ENCODE data around the gene SSC5D. TPM values are rescaled to one million over a fixed set of nuclear protein-coding genes. Genes with fewer than 3 reads are reported as not detected.
"Not testable (repeated sequence)": the region's sequence is repeated elsewhere in the genome, so short reads cannot be mapped to it uniquely, and the experiment has no call there.

The SSC5D gene
- total RNA-seq, 1 donor = 77.4 TPM

GRCh38 chr19:55495646-55496349, 7.6 kb downstream of the SSC5D start:
- H2AFZ ChIP-seq (ENCODE audit: low read length) = no peak overlapping the region
- peaks cover 28% of the 10 kb centered on the region for H3K4me1 ChIP-seq (ENCODE audit: insufficient read depth, low read length)
- no peaks in the 10 kb centered on the region for H3K27me3 ChIP-seq (ENCODE audit: insufficient read depth, low read length)
- no peak overlapping the region for H3K4me2 ChIP-seq (ENCODE audit: insufficient read depth, low read length)
- peaks cover 7% of the 10 kb centered on the region for H3K79me2 ChIP-seq (ENCODE audit: insufficient read depth, low read length)
- TF ChIP-seq, protein P1, sequence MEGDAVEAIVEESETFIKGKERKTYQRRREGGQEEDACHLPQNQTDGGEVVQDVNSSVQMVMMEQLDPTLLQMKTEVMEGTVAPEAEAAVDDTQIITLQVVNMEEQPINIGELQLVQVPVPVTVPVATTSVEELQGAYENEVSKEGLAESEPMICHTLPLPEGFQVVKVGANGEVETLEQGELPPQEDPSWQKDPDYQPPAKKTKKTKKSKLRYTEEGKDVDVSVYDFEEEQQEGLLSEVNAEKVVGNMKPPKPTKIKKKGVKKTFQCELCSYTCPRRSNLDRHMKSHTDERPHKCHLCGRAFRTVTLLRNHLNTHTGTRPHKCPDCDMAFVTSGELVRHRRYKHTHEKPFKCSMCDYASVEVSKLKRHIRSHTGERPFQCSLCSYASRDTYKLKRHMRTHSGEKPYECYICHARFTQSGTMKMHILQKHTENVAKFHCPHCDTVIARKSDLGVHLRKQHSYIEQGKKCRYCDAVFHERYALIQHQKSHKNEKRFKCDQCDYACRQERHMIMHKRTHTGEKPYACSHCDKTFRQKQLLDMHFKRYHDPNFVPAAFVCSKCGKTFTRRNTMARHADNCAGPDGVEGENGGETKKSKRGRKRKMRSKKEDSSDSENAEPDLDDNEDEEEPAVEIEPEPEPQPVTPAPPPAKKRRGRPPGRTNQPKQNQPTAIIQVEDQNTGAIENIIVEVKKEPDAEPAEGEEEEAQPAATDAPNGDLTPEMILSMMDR (IDR thresholded peaks at IDR 0.05; ENCODE audit: extremely low read depth, low read depth, low read length) = no peak
- no peaks in the 10 kb centered on the region for H4K20me1 ChIP-seq (ENCODE audit: insufficient read depth, low read length)
- H3K9me3 ChIP-seq (ENCODE audit: low read depth, low read length) = no peaks in the 10 kb centered on the region
- peak; percentile 65 for DNase-seq (ENCODE audit: insufficient read length, low spot score, missing footprints)
- H3K36me3 ChIP-seq (ENCODE audit: insufficient read depth, low read length) = peaks cover 44% of the 10 kb centered on the region
- no peak overlapping the region for H3K4me3 ChIP-seq (ENCODE audit: insufficient read depth, low read length)
- no peak overlapping the region for H3K27ac ChIP-seq (ENCODE audit: low read depth, low read length)

DNA sequence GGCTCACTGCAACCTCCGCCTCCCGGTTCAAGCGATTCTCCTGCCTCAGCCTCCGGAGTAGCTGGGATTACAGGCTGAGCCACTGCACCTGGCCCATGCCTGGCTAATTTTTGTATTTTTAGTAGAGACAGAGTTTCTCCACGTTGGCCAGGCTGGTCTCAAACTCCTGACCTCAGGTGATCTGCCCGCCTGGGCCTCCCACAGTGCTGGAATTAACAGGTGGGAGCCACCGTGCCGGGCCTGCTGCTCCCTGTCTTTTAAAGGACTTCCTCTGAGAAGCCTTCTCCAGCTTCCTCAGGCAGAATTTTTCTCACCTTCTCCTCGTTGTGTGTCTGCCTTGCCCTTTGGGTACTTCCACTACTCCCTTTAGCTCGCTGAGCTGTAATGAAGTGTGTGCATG, 8.6 kb downstream of the SSC5D start:
- H3K4me2 ChIP-seq (ENCODE audit: insufficient read depth, low read length); H2AFZ ChIP-seq (ENCODE audit: low read length); H3K9me3 ChIP-seq (ENCODE audit: low read depth, low read length); H3K79me2 ChIP-seq (ENCODE audit: insufficient read depth, low read length); H4K20me1 ChIP-seq (ENCODE audit: insufficient read depth, low read length); H3K27ac ChIP-seq (ENCODE audit: low read depth, low read length); DNase-seq (ENCODE audit: insufficient read length, low spot score, missing footprints); H3K4me3 ChIP-seq (ENCODE audit: insufficient read depth, low read length); H3K27me3 ChIP-seq (ENCODE audit: insufficient read depth, low read length): not testable (repeated sequence)
- peaks cover 25% of the 10 kb centered on the region for H3K4me1 ChIP-seq (ENCODE audit: insufficient read depth, low read length)
- H3K36me3 ChIP-seq (ENCODE audit: insufficient read depth, low read length) = peaks cover 52% of the 10 kb centered on the region

DNA sequence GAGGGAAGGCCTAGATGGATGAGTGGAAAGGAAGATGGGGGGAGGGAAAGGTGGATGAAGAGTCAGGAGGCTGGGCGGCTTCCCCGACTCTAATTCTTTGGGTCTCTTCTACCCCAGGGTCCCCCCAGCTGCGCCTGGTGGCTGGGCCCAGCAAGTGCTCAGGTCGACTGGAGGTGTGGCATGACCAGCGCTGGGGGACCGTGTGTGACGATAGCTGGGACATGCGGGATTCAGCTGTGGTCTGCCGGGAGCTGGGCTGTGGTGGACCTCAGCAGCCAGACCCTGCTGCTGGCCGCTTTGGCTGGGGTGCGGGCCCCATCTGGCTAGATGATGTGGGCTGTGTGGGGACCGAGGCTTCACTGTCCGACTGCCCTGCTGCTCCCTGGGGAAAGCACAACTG, 9.5 kb downstream of the SSC5D start:
- Histone ChIP-seq H3K4me1 (ENCODE audit: insufficient read depth, low read length) (peaks cover 24% of the 10 kb centered on the region), H3K4me2 (ENCODE audit: insufficient read depth, low read length) (no peak overlapping the region), H3K27ac (ENCODE audit: low read depth, low read length) (no peak overlapping the region), H3K9me3 (ENCODE audit: low read depth, low read length) (no peaks in the 10 kb centered on the region), H3K79me2 (ENCODE audit: insufficient read depth, low read length) (peaks cover 7% of the 10 kb centered on the region), H4K20me1 (ENCODE audit: insufficient read depth, low read length) (no peaks in the 10 kb centered on the region), H3K27me3 (ENCODE audit: insufficient read depth, low read length) (no peaks in the 10 kb centered on the region), H2AFZ (ENCODE audit: low read length) (no peak overlapping the region), H3K4me3 (ENCODE audit: insufficient read depth, low read length) (no peak overlapping the region), H3K36me3 (ENCODE audit: insufficient read depth, low read length) (peaks cover 57% of the 10 kb centered on the region)
- DNase-seq (ENCODE audit: insufficient read length, low spot score, missing footprints) = peak; percentile 9
- TF ChIP-seq, protein P1 (IDR thresholded peaks at IDR 0.05; ENCODE audit: extremely low read depth, low read depth, low read length) = no peak

DNA sequence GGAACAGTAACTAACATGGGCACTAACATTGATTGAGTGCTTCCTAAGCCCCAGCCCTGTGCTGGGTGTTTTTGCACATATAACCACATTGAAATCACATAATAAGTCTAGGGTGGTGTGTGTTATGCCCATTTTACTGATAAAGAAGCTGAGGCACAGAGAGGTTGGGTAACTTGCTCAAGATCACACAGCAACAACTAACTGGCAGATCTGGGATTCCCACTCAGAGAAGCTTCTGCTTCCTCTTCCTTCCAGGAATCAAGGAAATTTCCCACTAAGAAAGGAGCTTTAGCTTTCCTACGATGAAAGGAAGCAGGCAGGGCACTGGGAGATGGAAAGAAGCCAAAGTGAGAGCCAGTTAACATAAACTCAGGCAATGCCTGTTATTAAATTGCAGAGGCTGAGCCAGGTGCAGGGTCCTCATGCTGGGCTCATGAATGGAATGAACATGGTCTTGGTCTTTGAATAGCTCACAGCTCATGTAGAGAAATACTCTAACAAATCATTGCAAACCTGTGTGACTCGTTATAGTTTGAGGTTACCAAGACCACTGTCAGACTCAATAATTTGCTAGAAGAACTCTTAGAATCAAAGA, 10.1 kb downstream of the SSC5D start:
- Histone ChIP-seq H2AFZ (ENCODE audit: low read length) (no peak overlapping the region), H3K27me3 (ENCODE audit: insufficient read depth, low read length) (no peaks in the 10 kb centered on the region), H3K79me2 (ENCODE audit: insufficient read depth, low read length) (peaks cover 7% of the 10 kb centered on the region), H3K4me2 (ENCODE audit: insufficient read depth, low read length) (no peak overlapping the region), H3K4me1 (ENCODE audit: insufficient read depth, low read length) (peaks cover 18% of the 10 kb centered on the region), H3K27ac (ENCODE audit: low read depth, low read length) (no peak overlapping the region), H4K20me1 (ENCODE audit: insufficient read depth, low read length) (no peaks in the 10 kb centered on the region), H3K4me3 (ENCODE audit: insufficient read depth, low read length) (no peak overlapping the region), H3K9me3 (ENCODE audit: low read depth, low read length) (no peaks in the 10 kb centered on the region), H3K36me3 (ENCODE audit: insufficient read depth, low read length) (peaks cover 57% of the 10 kb centered on the region)
- peak; percentile 35 for DNase-seq (ENCODE audit: insufficient read length, low spot score, missing footprints)
- TF ChIP-seq, protein P1 (IDR thresholded peaks at IDR 0.05; ENCODE audit: extremely low read depth, low read depth, low read length) = no peak

All from osteoblast (primary cell).